Esophagus mucosa (tissue), 1 donor: ENCODE measurements around the gene SYNJ2. TPM values are rescaled to one million over a fixed set of nuclear protein-coding genes. Genes with fewer than 3 reads are reported as not detected.

Source experiments
- ATAC-seq: fragments of 200-7000 bp; cut with Tn5 transposase; one replicate; pipeline ENCODE4 v1.9.1; 2020
- total RNA-seq: library from RNA; stranded (reverse); gene quantifications from one replicate; pipeline ENCODE4 v1.2.4, GENCODE V29; 2023
- donor health status: DM: yes; HTN: yes; CAD: no.

SYNJ2 gene
- total RNA-seq, 1 donor from 2014 or later, result 12.9 TPM

DNA sequence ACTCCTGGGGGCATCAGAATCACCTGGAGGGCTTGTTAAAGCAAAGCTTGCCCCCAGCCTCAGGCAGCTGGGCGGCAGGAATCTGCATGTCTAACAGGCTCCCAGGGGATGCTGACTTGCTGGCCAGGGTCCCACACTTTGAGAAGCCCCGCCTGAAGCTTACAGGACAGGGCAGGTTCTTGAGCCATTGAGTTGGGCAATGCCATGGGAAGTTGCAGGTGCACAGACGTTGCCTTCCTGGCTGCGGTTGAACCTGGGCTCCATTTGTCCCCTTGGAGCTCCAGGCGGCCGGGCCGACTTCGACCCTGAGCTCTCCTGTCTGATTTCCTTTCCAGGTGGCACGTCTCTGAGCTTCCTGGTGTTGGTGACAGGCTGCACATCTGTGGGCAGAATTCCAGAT, 46.8 kb downstream of the SYNJ2 start:
- no peak for ATAC-seq

DNA sequence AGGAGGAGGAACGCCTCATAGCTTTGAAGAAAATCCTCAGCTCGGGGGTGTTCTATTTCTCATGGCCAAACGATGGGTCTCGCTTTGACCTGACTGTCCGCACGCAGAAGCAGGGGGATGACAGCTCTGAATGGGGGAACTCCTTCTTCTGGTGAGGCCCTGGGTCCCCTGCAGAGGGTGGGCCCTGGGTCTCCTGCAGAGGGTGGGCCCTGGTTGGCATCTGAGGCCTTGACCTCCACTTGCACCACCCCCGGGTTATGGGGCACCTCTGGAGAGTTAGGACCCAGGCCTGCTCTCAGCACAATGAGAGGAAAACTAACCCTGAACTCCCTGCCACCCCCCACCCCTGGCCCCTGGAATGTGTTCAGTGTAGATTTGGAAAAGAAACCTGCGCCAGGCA, 47.2 kb downstream of the SYNJ2 start:
- ATAC-seq, result no peak

DNA sequence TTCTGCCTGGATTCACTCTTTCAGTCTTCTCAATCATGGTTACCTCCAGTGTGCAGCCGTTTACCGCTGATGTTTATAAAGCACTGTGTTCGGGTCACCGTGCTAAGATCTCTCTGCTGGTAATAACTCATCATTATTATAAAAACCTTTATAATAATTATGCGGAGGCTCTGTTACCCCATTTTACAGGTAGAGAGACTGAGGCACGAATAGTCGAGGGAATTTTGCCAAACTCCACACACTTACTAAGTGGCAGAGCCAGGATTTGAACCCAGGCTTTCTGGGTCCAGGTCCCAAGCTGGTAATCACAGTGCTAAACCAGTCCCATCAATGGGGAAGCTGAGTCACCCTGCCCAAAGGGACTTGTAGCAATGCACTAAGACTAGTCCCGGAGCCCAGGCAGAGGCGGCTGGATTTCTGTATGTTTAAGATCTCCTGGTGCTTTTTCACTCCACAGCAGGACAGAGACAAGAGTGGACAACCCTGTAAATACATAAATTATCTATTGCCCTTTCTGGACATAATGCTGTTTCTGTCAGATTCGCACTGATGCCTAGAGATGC, 48.1 kb downstream of the SYNJ2 start:
- ATAC-seq, result no peak

DNA sequence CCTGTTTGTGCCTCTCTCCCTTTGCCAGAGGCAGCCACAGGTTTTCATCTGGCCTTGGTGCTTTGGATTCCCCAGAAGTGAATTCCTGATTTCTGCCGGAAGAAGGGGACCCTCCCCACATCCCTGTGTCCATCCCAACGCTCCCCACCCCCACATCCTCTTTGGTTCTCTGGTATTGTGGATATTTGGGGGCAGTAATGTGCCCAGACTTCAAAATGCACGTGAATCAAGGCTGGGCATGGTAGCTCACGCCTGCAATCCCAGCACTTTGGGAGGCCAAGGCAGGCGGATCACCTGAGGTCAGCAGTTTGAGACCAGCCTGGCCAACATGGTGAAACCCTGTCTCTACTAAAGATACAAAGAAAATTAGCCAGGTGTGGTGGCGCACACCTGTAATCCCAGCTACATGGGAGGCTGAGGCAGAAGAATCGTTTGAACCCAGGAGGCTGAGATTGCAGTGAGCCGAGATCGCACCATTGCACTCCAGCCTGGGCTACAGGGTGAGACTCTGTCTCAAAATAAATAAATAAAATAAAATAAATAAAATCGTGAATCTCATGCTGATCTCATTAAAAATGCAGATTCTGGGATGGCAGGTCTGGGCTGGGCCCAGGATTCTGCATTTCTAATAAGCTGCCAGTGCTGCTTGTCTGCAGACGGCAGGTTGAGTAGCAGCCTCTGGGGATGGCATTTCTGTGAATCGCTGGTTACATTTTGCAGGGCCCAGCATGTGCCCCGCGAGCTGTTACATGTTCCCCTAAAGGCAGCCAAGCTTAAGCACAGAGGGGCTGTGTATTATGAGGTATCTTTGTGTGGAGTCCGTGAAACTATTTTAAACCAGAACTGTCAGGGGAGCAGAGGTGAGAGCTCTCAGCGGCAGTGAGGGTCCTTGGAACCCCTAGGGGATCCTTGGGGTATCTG, 49.0 kb downstream of the SYNJ2 start:
- ATAC-seq, result no peak

DNA sequence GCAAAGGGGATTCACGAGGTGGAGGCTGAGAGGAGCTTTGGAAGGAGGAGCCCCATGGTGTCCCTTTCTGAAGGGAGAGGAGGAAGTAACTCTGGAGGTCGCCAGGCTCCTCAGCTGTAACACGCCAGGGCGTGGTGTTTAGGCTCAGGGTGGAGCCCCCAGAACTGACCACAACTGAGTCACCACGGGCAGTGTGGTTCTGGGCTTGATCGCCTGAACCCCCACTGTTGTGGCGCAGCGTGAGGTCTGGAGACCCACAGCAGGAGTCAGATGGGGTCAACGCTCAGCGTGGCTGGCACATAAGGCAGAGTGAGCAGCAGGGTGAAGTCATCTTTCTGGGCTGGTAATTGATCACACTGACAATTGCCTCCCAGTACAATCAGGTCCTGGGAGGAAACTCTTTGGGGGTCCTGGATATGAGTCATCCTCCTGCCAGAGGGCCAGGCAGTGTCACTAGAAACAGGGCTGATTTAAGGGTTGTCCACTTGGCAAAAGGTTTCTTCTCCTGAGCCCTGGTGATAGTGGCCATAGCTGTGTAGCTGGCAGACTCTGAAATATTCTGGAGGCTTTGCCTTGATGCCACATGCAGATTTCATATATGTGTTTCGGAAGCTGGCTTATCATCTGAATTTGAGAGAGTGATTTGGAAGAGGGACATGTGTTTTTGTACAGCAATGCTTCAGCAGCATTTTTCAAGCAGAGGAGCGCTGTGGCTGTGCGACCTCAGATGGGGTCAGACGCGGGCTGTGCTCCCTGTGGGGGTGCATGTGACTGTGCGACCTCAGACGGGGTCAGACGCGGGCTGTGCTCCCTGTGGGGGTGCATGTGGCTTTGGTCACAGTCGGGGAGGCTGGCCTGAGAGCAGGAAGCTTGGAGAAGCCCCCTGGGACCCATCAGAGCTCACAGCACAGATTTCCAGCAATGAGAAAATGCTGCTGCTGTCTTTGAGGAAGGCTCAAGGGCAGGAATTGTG, 50.0 kb downstream of the SYNJ2 start:
- ATAC-seq, result no peak

DNA sequence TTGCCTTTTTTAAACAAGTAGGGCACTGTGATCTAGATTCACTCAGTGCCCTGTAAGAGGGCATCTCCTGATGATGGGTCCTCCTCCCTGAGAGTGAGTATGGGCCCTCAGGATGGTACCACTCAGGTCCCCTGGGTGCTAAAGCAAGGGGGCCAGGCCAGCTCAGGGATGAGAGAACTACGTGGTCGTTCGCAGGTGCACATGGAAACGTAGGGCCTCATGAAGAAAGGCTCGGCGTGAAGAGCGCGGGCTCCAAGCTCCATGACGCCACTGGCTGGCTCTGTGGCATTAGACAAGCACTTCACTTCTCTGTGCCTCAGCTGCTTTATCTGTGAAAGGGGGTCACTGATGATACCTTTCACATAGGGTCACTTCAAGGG, 50.7 kb downstream of the SYNJ2 start:
- ATAC-seq, result no peak

DNA sequence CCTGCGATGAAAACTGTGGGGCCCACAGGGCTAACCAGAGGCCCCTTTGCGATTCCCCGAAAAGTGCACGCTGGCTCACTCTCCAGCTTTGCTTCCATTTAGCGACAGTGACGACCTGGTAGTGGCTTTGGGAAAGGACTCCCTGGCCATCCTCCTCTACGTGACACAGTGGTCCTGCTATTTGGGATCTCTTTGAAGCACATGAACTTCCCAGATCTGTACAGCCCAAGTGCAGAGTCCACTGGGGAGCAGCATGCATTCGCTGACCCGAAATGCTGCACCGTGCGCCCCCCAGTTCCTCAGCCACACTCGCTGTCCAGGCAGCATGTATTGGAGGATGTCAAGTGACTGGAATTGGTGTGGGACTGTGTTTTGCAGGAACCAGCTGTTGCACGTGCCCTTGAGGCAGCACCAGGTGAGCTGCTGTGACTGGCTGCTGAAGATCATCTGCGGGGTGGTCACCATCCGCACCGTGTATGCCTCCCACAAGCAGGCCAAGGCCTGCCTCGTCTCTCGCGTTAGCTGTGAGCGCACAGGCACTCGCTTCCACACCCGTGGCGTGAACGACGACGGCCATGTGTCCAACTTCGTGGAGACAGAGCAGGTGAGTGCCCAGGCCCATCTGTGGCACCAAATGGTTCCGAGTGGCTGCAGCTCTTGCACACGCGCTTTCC, 51.6 kb downstream of the SYNJ2 start:
- ATAC-seq, result no peak

DNA sequence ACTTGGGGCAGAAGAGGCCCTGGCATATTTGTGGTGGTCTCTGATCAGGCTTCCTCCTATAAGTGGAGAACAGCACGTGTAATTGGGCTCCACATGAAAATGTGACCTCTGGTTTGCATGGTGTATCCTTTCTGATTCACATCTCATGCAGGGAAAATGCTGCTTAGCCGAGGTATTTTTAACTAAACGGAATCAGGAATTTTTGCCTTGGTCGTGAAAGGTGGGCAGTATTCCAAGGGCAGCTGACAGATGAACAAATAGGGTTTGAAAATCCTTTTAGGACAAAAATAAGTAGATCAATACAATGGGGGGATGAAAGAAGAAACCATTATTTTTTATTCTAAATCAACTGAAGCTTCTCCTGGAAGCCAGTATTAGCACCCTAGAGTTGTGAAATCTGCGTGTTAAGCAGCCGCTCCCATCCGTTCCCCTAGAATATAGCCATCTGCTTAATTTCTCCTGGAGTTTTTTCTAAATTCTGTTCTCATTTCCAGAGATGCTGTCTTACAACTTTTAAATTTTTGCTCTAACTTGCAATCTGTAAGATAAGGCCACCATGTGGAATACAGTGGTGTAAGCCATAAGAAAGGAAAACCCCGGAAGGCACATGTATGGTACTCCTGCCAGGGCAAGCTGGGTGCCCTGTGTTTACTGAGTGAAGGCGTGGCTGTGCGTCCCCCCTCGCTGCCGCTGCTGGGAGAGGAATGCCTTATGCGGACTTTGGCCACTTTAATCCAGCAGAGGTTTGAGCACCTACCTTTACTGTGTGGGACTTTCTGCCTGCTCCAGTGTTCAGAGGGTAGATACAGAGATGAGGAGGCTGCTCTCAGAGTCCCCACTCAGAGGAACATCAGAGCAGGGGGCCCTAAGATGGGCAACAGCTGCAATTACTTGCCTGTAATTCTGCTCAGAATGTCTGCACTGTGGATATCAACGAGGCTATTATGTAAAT, 52.4 kb downstream of the SYNJ2 start:
- ATAC-seq, result peak; percentile 30

DNA sequence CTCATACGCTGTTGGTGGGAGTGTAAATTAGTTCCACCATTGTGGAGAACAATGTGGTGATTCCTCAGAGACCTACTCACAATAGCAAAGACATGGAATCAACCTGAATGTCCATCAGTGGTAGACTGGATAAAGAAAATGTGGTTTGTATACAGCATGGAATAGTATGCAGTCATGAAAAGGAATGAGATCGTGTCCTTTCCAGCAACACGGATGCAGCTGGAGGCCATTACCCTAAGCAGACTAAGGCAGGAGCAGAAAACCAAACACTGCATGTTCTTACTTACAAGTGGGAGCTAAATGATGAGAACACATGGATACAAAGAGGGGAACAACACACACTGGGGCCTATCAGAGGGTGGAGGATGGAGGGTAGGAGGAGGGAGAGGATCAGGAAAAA, 54.6 kb downstream of the SYNJ2 start:
- ATAC-seq, result no peak

DNA sequence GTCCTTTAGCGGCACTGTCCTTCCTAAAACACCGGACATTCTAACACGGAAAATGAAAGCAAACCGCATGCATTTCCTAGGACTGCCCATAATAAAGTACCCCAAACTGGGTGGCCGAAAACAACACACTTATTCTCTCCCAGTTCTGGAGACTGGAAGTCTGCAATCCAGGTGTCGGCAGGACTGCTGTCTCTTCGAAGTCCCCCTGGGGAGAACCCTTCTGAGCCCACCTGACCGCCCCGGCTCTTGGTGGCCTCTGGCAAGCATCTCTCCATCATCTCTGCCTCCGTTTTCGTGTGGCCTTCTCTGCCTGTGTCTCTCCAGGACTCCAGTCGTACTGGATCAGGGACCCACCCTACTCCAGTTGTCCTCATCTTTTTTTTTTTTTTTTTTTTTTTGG, 55.4 kb downstream of the SYNJ2 start:
- no peak for ATAC-seq

DNA sequence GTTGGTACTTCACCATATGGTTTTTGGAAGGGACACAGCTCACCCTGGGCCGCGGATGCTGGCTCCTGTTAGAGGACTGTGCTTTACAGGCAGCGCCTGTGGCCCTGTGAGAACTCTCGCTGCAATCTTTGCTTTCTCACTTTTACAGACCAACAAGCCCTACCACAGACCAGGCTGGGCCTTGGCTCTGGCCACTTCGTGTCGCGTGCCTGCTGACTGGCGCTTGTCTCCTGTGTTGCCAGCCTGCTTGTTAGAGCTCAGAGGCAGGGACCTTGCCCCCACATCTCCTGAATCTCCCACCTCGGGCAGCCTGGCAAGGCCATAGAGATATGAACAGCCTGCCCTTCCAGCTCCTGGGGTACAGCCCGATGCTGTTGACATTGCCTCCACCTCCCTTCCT, 56.1 kb downstream of the SYNJ2 start:
- no peak for ATAC-seq

DNA sequence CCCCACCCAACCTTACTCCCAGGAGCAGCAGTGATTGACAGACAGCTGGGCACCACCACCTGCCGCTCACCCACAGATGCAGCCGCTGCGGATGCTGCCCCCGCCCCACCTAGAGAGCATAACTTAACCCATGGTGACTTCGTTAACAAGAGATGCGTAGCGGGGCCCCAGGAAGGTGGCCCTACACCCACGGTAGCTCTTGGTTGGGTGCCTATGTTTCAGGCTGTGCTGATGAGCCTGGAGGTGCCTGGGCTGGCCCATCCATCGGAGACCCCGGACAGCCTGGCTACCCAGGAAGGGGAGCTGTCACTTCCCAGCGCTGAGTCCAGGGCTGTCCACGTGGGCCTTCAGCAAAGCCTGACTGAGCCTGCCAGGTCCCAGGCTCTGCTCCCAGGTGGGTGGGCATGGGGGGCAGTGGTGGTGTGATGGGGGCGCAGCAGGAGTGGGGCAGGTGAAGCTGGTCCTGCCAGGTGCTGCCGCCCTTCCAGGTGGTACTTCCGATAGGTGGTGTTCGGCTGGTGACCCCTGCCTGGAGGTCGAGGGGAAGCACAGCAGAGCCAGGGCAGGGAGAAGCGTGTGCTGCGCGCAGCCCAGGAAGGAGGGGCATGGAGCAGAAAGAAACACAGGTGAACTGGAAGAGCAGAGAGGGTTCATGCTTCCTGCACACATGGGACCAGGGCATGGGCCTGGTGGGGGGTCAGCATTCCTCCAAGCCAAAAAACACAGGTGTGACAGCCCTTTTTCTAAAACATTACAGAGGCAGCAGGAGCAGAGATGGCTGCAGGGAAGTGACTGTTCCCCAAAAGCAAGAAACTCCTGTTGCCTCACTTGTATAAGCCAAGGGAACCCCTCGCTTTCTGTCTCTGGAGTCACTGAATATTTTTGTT, 56.9 kb downstream of the SYNJ2 start:
- ATAC-seq, result no peak

DNA sequence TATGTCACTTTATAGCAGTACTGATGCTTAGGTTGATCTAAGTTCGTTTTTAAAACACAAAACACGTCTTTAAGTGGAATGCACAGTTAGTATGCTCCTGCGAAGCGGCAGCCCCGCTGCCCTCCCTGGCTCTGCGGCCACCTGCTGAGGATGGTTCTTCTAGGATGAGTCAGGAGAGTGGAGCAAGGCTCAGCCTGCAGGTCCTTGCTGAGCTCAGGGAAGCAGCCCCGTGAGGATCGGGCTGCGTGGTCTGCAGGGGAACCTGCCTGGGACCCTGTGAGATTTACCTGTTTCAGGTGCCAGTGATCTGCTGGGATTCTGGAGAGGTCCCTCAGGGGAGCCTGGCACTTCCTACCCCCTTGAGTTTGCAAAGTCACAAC, 57.5 kb downstream of the SYNJ2 start:
- ATAC-seq, result no peak

DNA sequence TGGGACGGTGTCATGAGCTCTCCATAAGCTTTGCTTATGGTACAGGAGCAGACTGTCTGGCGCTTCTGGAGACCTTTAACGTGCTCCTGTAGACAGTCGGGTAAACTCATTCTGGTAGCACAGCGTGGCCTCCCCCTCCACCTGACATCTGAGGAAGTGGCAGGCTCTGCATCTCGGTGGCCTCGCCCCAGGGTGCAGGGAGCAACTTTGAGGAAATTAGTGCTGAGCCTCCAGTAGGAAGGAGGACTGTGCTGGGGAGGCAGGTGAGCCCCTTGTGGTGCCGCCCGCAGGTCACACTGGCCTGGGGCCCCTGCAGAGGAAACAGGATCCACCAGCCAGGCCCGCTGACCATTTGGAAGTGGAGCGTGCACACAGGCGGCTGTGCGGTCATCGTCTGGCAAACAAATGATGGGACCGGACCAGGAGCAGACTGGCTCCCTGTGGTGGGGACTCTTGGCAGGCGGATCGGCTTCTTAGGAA, 57.9 kb downstream of the SYNJ2 start:
- no peak for ATAC-seq

DNA sequence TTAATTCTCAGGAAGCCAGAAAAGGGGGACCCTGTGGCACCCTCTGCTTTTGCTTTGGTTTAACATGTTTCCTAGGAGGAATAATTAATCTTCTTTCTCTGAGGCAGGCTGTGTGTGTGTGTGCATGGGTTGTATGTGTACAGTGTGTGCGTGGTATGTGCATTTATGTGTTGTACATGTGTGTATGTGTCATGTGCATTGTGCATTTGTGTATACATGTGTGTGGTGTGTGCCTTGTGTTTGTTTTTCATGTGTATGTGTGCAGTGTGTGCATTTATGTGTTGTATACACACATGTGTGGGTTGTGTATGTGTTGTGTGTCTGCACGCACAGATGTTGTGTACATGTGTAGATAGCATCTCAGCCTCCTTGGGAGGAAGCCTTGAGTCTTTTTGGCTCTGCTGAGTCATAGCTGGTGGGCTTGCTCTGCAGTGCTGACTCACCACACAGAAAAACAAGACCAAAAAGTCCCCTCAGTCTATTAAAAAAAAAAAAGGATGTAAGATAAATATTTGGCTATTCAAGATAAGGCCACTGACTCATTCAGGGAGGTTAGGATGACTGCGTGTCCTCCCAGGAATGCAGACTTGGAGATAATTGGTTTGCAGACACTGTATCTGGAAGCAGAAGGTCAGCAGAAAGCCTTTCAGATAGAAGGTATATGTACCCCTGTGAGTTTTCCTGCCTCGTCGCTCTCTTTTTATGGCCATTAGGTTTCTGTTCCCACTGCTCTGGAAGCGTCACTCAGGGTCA, 58.6 kb downstream of the SYNJ2 start:
- peak; percentile 15 for ATAC-seq

DNA sequence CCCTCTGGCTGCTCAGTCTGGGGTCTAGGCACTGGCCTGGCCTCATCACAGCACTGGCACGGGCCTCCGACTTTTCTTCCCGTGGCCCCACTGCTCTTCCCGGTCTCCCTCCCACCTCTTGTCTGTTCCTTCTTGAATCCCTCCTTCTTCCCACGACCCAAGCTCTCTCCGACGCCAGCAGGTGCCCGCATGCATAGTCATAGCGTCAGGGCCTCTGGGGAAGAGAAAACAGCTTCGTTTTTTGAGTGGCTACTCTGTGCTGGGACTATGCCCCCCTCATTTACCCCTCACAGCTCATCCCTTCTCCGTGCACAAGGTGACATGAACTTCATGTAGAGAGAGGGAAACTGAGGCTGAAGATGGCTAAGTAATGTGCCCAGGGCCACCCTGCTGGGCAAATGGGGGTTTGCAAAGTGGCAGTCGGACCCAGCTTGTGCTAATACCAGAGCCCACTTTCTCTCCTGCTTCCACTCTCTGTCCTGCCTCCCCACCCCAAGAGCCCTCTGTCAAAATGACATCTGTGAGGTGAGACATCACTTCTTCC, 59.2 kb downstream of the SYNJ2 start:
- ATAC-seq, result no peak

DNA sequence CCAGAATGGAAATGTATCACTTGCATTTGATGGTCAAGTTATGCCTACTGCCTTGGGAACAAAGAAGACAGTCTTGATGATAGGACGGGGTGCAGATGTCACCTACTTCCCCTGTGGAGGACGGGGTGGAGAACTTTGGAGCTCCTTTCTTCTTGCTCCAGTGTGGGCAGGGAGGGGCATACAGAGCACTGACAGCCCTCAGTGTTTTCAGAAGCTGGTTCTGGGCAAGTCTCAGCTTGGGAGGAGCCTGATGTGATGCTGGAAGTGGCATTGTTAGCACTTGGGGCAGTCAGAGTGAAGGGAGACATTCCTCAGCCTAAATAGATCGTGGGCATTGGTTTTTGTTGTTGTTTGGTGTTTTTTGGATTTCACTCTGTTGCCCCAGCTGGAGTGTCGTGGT, 59.7 kb downstream of the SYNJ2 start:
- peak; percentile 59 for ATAC-seq

DNA sequence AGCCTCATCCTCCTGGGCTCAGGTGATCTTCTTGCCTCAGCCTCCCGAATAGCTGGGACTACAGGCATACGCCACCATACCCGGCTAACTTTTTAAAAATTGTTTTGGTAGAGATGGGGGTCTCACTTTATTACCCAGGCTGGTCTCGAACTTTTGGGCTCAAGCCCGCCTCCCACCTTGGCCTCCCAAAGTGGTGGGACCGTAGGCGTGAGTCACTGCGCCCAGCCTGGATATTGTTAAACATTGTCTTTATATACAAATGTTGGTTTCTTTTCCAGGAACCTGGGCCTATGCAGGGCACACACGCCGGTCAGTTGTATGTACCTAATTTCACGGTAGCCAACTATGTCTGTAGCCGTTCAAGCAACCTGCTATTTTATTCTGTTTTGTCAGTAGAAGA, 60.1 kb downstream of the SYNJ2 start:
- no peak for ATAC-seq

DNA sequence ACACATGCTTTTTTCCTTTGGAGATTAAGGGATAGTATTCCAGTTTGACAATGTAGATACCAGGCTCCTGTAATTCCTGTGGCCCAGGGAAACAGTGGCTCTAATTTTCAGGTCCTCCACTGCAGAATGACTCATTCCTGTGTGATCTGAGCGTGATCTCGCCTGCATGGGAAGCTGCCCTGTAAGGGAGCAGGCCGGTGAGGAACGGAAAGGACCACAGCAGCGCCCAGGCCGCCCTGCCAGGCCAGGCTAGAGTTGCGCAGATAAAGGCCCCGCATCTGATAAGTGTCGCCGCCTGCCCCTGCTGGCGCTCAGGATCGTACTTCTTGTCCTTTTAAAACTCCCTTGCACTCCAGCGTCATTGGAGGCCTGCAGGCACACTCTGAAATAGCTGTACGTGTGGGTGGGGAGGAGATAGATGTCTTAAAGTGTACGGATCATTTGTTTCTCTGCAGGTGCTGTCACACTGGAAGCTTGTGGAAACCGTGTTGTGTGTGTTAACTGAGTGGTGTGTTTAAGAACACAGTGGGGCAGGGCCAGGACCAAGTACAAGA, 60.7 kb downstream of the SYNJ2 start:
- peak; percentile 66 for ATAC-seq
